NT2/D1 (cell line): ENCODE measurements around the gene HDAC7.

Source experiments
- SUZ12 ChIP-seq: IDR thresholded peaks from 2 replicates; pipeline ENCODE4 v1.6.1; 2011; ENCODE audit not compliant: insufficient read length, insufficient read depth; ENCODE audit errors: extremely low read depth
- YY1 ChIP-seq: IDR thresholded peaks from 2 replicates; pipeline ENCODE4 v1.6.1; 2011; ENCODE audit not compliant: insufficient read length, insufficient read depth
- ZNF274 ChIP-seq: IDR thresholded peaks from 2 replicates; pipeline ENCODE4 v1.6.1; 2011; ENCODE audit warnings: mild to moderate bottlenecking, low read depth, low read length

- no peak for TF ChIP-seq SUZ12
- TF ChIP-seq YY1 = no peak
- no peak for TF ChIP-seq ZNF274
Measured at GRCh38 chr12:47803191-47803875, 16.4 kb downstream of the HDAC7 start.
